Stromal cell of bone marrow (primary cell): ENCODE data around the gene PDX1.
A peak's percentile ranks its signal among the peaks of the same experiment; 100 is the strongest.

Experiments
- DNase-seq: peaks from one replicate; pipeline ENCODE4 v3.0.0-alpha.2; 2012; ENCODE audit warnings: low read depth

PDX1 gene

DNA sequence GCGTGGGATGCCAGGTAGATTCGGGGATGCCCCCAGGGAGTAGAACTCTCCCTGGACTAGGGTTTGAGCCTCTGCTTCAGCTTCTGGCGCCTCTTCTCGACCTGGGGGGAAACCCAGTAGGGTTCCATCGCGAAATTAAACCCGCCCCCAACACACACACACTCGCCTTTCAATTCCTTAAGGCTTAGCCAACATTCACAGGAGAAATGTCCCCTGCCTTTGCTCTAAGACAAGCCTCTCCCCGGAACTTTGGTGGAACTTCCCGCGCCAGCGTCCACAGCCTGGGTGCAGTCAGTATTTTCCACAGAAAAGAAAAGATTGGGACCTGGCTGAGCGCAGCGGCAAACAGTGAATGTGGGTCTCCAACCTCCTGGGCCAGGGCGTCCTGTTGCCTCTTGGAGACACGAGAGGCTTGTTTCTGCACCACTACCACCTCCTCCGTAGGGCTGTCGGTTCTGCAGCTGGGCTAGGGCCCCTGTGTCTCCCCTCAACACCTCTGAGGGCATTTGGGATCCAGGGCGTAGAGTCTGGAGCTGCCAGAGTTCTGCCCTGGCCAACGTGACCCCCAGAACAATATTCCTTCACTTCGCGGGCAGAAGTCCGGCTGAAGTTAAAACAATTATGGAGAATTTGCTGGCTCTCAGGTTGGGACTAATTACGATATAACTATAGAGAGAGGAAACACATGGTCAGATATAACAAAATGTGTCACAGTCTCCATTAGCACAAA lies 3.2 kb downstream of the PDX1 start:
- no peak for DNase-seq

DNA sequence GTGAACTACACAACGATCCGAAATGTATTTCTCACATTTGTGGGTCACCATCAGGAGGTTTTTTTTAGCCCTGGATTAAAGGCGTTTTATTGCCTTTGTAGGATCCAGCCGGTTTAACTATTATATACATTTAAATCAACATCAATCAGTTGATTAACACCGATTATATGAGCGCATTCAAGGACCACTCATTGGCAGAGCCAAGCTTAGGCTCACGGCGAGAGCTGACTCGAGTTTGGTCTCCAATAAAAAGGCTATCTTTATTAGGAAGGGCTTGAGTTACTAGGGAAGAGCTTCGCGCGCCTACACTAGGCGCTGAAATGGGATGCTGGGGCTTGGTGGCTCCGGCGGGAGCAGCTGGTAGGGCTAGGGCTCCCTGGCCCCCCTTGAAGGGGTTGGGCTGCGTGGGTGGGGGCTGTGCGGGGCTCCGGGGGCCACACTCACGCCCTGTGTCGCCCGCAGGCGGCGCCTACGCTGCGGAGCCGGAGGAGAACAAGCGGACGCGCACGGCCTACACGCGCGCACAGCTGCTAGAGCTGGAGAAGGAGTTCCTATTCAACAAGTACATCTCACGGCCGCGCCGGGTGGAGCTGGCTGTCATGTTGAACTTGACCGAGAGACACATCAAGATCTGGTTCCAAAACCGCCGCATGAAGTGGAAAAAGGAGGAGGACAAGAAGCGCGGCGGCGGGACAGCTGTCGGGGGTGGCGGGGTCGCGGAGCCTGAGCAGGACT lies 4.2 kb downstream of the PDX1 start:
- no peak for DNase-seq

- no peak for DNase-seq
Observed at GRCh38 chr13:27924529-27925141, 4.8 kb downstream of the PDX1 start.

DNA sequence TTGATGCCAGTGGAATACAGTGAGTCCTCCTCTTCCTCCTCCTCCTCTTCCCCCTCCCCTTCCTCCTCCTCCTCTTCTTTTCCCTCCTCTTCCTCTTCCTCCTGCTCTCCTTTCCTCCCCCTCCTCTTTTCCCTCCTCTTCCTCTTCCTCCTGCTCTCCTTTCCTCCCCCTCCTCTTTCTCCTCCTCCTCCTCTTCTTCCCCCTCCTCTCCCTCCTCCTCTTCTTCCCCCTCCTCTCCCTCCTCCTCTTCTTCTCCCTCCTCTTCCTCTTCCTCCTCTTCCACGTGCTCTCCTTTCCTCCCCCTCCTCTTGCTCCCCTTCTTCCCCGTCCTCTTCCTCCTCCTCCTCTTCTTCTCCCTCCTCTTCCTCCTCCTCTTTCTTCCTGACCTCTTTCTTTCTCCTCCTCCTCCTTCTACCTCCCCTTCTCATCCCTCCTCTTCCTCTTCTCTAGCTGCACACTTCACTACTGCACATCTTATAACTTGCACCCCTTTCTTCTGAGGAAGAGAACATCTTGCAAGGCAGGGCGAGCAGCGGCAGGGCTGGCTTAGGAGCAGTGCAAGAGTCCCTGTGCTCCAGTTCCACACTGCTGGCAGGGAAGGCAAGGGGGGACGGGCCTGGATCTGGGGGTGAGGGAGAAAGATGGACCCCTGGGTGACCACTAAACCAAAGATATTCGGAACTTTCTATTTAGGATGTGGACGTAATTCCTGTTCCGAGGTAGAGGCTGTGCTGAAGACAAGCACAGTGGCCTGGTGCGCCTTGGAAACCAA lies 5.6 kb downstream of the PDX1 start:
- DNase-seq: no peak

DNA sequence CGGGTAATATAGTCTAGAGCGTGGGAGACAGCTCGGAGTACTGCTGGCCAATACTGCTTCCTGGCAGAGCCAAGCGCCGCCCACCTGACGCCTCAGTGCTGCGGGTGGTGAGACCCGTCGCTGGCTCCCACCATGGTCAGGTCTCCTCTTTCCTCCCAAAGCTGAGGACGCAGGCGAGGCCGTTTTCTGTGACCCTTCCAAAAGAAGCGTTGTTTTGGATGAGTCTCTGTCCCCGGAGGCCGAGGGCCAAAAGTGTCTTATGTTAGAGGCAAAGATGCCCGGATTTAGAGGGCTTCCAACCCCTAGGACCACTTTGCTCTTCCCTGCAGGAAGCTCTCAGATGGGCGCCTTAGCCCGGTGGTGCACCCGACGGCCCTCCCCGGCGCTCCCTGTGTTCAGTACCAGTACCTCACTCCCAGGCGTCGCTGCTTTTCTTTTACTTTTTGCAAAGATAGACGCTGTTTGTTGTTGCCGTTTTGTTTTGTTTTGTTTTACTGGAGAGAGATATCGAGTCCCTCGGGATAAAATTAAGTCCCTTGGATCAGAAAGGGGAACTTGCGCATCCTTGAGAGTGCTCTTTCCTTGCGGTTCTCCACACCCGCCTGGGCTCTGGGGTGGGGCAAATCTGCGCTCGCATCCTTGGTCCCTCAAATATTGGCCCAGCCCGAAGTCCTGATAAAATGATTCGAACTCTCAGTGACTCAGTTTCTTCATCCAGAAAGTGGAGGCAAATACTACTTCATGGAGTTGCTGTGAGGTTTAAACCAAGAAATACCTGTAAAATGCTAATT lies 7.0 kb downstream of the PDX1 start:
- DNase-seq: no peak

GRCh38 chr13:27927444-27928352 lies 7.9 kb downstream of the PDX1 start:
- no peak for DNase-seq

GRCh38 chr13:27928353-27928804 lies 8.6 kb downstream of the PDX1 start:
- DNase-seq: no peak

DNA sequence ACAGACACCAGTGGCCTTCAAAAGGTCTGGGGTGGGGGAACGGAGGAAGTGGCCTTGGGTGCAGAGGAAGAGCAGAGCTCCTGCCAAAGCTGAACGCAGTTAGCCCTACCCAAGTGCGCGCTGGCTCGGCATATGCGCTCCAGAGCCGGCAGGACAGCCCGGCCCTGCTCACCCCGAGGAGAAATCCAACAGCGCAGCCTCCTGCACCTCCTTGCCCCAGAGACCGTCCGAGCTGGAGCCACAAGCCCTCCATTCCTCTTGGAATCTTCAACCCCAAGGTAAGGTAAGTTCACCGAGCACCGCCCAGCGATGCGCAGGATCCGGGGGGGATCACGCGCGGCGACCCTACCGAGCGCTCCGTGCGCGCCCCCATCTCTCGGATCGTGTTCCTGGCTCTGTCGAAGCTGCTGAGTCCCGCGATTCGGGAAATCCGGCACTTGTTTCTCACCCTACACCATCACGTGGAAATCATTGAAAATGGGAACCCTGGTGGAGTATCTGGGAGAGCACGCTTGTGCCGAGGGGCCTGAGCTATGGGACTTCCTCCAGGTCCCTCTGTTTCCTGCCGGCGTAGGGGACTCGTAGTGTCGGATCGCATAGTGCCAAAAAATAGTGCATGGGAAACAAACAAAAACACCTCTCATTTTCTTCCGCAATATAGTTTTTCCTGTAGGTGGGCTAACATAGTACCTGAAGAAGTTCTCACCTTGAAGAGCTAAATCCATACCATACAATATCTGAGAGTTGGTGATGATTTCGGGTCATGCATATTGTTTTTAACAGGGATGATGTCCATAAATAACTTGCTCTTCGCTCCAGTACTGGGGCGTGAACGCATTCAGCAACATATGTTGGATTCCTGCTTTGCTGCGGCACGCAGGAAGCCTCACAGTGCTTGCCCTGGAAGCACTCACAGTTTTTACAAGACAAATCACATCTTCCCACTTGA lies 9.3 kb downstream of the PDX1 start:
- DNase-seq: no peak

DNA sequence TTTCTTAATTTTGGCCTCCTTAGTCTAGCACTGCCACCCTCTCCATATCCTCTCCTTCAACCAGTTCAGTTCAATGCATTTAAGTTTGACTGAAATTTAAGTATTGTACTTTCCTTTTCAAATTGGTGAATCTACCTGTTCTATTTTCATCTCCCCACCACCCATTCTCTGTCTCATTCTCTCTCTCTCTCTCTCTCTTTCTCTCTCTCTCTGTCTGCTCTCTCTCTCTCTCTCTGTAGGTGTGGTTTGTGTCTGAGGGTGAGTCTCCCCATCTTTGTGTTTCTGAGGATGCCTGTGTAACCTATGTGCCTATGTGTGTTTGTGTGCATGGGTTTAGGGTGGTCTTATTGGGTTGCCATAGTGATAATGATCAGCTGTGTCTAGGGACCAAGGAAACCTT lies 10.1 kb downstream of the PDX1 start:
- DNase-seq: no peak

- no peak for DNase-seq
Observed at GRCh38 chr13:27933118-27933517, 13.3 kb downstream of the PDX1 start.

DNA sequence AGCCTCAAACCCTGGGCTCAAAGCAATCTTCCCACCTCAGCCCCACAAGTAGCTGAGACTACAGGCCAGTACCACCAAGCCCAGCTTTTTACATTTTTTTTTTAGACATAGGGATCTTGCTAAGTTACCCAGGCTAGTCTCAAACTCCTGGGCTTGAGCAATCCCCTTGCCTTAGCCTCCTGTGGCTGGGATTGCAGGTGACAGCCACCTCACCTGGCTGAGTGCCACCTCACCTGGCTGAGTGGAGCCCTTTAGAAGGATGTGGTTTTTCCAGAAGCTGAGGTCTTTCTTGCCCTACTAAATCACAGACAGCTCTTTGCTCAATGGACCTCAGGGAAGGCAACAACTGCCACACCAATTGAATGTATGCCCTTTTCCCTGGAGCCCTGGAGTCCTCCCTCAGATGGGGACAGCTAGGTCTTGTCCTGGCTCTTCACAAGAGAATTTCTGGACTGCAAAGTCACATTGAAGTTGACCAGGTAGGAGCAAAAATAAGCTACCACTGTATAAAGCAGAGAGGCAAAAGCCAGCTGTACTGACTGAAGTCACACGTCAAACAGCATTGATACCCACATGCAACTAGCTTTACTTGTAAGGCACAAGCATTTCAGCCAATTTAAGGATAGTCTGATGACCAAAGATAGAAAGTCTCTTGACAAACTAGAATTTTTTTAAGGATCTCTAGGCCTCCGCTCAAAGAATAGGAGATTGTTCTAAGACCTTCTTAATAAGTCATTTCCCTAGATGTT lies 14.0 kb downstream of the PDX1 start:
- no peak for DNase-seq

GRCh38 chr13:27942972-27943371 lies 23.2 kb downstream of the PDX1 start:
- DNase-seq: no peak

DNA sequence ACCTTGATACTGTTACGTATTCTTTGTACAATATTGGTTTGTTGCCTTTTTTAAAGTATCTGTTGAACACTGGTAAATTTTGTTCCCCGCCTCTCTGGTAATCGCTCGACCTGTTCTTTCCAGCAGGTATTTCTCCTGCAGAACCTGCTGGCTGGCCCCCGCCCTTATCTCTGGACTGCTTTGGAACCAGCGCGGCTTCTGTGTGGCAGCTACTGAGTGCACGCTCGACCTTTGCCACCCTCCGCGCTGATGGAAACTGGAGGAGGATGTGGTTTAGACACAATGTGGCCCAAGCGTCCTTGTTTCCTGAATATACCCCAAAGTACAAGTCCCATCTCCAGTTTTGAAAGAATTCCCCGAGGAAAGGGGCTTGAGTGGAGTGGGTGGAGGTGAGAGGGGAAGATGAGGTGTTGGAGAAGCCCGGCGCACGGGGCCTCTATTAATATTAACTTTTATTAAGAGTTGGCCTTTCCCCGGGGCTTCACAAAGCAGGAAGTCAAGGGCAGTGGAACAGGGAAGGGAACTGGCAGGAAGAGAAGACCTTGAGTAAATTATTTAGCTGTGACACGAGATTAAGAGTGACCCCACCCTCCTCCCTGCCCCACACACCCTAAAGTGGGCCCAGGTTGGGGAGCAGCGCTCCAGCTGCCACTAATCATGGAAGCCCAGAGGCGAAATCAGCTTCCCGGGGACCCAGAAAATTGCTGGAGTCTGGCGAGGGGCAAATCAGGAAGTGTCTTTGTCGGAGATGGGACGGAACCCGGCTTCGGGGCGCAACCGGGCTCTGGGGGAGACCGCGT lies 33.3 kb downstream of the PDX1 start:
- no peak for DNase-seq

GRCh38 chr13:27953676-27954405 lies 34.0 kb downstream of the PDX1 start:
- peak; percentile 25 for DNase-seq

DNA sequence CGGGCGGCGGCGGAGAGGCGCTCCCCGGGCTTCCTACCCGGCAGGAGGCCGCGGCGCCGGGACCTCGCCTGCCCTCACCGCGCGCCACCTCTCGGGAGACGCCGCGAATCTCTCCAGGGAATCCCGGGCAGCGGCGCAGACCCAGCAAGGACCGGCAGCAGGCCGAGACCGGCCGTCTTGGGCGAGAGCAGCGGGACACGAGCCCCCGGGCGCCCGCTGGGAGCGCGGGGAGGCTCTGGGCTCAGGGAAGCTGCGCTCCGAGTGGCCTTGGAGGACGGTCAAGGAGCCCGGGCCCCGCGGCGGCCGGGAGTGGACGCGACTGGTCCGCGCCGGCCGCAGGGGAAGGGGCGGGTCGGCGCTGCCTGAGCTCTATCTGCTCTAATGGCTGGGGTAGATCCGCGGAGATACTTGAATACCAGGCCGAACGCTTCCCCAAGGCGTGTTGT lies 34.6 kb downstream of the PDX1 start:
- no peak for DNase-seq

- no peak for DNase-seq
Observed at GRCh38 chr13:27955014-27955591, 35.3 kb downstream of the PDX1 start.
